Neural cell (in vitro differentiated cells): Measurements from ENCODE around the gene EDIL3. TPM values are rescaled to one million over a fixed set of nuclear protein-coding genes. Genes with fewer than 3 reads are reported as not detected.

Experiments used
- H2AFZ ChIP-seq: fragments of 200-600, 300-800 bp; sonication (generic), shearing (Covaris generic); 2 replicates; pipeline ENCODE4 v1.6.0; 2014; ENCODE audit warnings: low read depth, mild to moderate bottlenecking, antibody characterized with exemption, low read length, moderate library complexity
- H3F3A ChIP-seq: fragments of 200-600 bp; shearing (Covaris generic); 2 replicates; pipeline ENCODE4 v1.6.1; 2016; ENCODE audit warnings: mild to moderate bottlenecking, moderate library complexity, mixed read lengths, antibody characterized with exemption, low read length; ENCODE audit not compliant: insufficient read depth, poor library complexity, severe bottlenecking
- H3K27ac ChIP-seq: fragments of 200-600, 300-800 bp; sonication (generic), shearing (Covaris generic); 2 replicates; pipeline ENCODE4 v1.5.1; 2014; ENCODE audit warnings: mild to moderate bottlenecking, low read length, moderate library complexity
- H3K27me3 ChIP-seq: fragments of 300-800, 200-600 bp; sonication (generic), shearing (Covaris generic); 2 replicates; pipeline ENCODE4 v1.6.0; 2014; ENCODE audit warnings: mild to moderate bottlenecking, low read depth, low read length, moderate library complexity; ENCODE audit not compliant: insufficient read depth
- H3K36me3 ChIP-seq: fragments of 300-800, 200-600 bp; sonication (generic), shearing (Covaris generic); 2 replicates; pipeline ENCODE4 v1.5.1; 2014; ENCODE audit warnings: mild to moderate bottlenecking, antibody characterized with exemption, low read length, moderate library complexity; ENCODE audit not compliant: insufficient read depth
- H3K4me2 ChIP-seq: fragments of 300-800, 200-600 bp; sonication (generic), shearing (Covaris generic); 2 replicates; pipeline ENCODE4 v1.6.0; 2014; ENCODE audit warnings: mild to moderate bottlenecking, low read length
- H3K4me3 ChIP-seq: fragments of 300-800, 200-600 bp; sonication (generic), shearing (Covaris generic); 2 replicates; pipeline ENCODE4 v1.5.1; 2014; ENCODE audit warnings: mild to moderate bottlenecking, low read length, moderate library complexity
- H3K79me2 ChIP-seq: fragments of 200-600 bp; shearing (Covaris generic); replicated peaks from 2 replicates; pipeline ENCODE4 v1.6.0; 2014; ENCODE audit warnings: mild to moderate bottlenecking, low read length, moderate library complexity; ENCODE audit not compliant: insufficient read depth
- H3K9ac ChIP-seq: fragments of 300-800, 200-600 bp; sonication (generic), shearing (Covaris generic); 2 replicates; pipeline ENCODE4 v1.6.1; 2016; ENCODE audit warnings: mild to moderate bottlenecking, low read length, mixed read lengths
- H3K9me2 ChIP-seq: fragments of 200-600 bp; shearing (Covaris generic); 2 replicates; pipeline ENCODE4 v1.6.1; 2016; ENCODE audit warnings: mild to moderate bottlenecking, low read length, mixed read lengths; ENCODE audit not compliant: insufficient read depth
- H3K9me3 ChIP-seq: fragments of 200-600, 300-800 bp; sonication (generic), shearing (Covaris generic); 2 replicates; pipeline ENCODE4 v1.6.1; 2016; ENCODE audit warnings: mild to moderate bottlenecking, mixed run types, low read length, moderate library complexity, mixed read lengths
- H4K20me1 ChIP-seq: fragments of 200-600 bp; shearing (Covaris generic); 2 replicates; pipeline ENCODE4 v1.6.1; 2016; ENCODE audit warnings: mild to moderate bottlenecking, mixed run types; ENCODE audit not compliant: insufficient read depth
- EP300 ChIP-seq: fragments of 450-650 bp; conservative IDR thresholded peaks from 2 replicates; pipeline ENCODE4 v1.6.1; 2014; ENCODE audit warnings: antibody characterized with exemption, mild to moderate bottlenecking, moderate library complexity; ENCODE audit not compliant: poor library complexity, severe bottlenecking
- EZH2 ChIP-seq: fragments of 200-600, 300-800 bp; shearing (Covaris generic), sonication (generic); IDR thresholded peaks from 2 replicates; pipeline ENCODE4 v1.6.1; 2014; ENCODE audit warnings: antibody characterized with exemption, low read length, borderline replicate concordance, mild to moderate bottlenecking; ENCODE audit not compliant: insufficient read depth, poor library complexity, severe bottlenecking
- MXI1 ChIP-seq: fragments of 450-650 bp; conservative IDR thresholded peaks from 2 replicates; pipeline ENCODE4 v1.6.1; 2014; ENCODE audit warnings: antibody characterized with exemption, mild to moderate bottlenecking; ENCODE audit not compliant: poor library complexity, severe bottlenecking
- POLR2AphosphoS5 ChIP-seq: IDR thresholded peaks from 2 replicates; pipeline ENCODE4 v1.6.1; 2012
- RAD21 ChIP-seq: fragments of 450-650 bp; conservative IDR thresholded peaks from 2 replicates; pipeline ENCODE4 v1.6.1; 2014; ENCODE audit warnings: antibody characterized with exemption, mild to moderate bottlenecking, moderate library complexity
- SMC3 ChIP-seq: fragments of 450-650 bp; conservative IDR thresholded peaks from 2 replicates; pipeline ENCODE4 v1.6.1; 2014; ENCODE audit warnings: antibody characterized with exemption, mild to moderate bottlenecking, moderate library complexity; ENCODE audit not compliant: poor library complexity
- TAF1 ChIP-seq: IDR thresholded peaks from 2 replicates; pipeline ENCODE4 v1.6.1; 2012; ENCODE audit warnings: low read depth
- polyA plus RNA-seq: library from polyadenylated mRNA; depleted of rRNA; stranded (reverse); fragments of >200 nt; gene quantifications from 2 replicates; pipeline ENCODE4 v1.2.3, GENCODE V29; 2014
- TF ChIP-seq, protein P1 (sequence below): fragments of 450-650 bp; IDR thresholded peaks from 2 replicates; pipeline ENCODE4 v1.5.1; 2014; ENCODE audit warnings: antibody characterized with exemption, mild to moderate bottlenecking, moderate library complexity; ENCODE audit not compliant: poor library complexity, severe bottlenecking
- TF ChIP-seq, protein P2 (sequence below): IDR thresholded peaks from 2 replicates; pipeline ENCODE4 v1.6.1; 2012; ENCODE audit warnings: borderline replicate concordance

The EDIL3 gene
- polyA plus RNA-seq, 1 donor from 2014 or later: 6.1 TPM

DNA sequence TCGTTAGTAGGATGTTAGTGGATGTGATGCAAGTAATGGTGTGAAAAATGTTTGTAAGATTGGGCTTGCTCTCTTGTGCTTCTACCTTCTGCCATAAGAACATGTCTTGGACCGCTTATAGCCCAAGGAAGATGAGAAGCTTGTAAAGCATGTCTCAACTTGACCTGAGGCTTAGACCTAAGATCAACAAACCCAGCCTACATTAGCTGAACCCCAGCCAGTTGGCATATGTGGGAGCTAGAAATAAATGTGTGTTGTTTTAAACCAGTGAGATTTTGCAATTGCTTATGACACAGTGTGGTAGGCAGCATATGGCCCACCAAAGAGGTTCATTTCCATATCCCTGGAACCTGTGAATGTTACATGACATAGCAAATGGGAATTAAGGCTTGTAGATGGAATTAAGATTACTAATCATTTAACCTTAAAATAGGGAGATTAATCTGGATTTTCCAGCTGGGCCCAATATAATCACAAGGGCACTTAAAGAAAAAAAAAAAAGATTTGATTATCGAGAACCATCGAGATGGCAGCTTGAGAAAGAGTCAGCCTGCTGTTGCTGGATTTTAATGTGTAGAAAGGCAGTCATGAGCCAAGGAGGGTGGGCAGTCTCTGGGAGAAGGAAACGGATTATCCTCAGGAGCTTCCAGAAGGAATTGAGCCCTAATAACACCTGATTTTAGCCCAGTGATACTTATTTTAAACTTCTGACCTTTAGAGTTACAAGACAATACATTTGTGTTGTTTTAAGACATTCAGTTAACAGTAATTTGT, 27.3 kb upstream of the EDIL3 start:
- no peak for TF ChIP-seq EP300
- TF ChIP-seq RAD21: no peak
- TF ChIP-seq EZH2: no peak
- TF ChIP-seq SMC3: no peak
- no peak for TF ChIP-seq POLR2AphosphoS5
- TF ChIP-seq, protein P1, sequence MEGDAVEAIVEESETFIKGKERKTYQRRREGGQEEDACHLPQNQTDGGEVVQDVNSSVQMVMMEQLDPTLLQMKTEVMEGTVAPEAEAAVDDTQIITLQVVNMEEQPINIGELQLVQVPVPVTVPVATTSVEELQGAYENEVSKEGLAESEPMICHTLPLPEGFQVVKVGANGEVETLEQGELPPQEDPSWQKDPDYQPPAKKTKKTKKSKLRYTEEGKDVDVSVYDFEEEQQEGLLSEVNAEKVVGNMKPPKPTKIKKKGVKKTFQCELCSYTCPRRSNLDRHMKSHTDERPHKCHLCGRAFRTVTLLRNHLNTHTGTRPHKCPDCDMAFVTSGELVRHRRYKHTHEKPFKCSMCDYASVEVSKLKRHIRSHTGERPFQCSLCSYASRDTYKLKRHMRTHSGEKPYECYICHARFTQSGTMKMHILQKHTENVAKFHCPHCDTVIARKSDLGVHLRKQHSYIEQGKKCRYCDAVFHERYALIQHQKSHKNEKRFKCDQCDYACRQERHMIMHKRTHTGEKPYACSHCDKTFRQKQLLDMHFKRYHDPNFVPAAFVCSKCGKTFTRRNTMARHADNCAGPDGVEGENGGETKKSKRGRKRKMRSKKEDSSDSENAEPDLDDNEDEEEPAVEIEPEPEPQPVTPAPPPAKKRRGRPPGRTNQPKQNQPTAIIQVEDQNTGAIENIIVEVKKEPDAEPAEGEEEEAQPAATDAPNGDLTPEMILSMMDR: no peak
- TF ChIP-seq, protein P2, sequence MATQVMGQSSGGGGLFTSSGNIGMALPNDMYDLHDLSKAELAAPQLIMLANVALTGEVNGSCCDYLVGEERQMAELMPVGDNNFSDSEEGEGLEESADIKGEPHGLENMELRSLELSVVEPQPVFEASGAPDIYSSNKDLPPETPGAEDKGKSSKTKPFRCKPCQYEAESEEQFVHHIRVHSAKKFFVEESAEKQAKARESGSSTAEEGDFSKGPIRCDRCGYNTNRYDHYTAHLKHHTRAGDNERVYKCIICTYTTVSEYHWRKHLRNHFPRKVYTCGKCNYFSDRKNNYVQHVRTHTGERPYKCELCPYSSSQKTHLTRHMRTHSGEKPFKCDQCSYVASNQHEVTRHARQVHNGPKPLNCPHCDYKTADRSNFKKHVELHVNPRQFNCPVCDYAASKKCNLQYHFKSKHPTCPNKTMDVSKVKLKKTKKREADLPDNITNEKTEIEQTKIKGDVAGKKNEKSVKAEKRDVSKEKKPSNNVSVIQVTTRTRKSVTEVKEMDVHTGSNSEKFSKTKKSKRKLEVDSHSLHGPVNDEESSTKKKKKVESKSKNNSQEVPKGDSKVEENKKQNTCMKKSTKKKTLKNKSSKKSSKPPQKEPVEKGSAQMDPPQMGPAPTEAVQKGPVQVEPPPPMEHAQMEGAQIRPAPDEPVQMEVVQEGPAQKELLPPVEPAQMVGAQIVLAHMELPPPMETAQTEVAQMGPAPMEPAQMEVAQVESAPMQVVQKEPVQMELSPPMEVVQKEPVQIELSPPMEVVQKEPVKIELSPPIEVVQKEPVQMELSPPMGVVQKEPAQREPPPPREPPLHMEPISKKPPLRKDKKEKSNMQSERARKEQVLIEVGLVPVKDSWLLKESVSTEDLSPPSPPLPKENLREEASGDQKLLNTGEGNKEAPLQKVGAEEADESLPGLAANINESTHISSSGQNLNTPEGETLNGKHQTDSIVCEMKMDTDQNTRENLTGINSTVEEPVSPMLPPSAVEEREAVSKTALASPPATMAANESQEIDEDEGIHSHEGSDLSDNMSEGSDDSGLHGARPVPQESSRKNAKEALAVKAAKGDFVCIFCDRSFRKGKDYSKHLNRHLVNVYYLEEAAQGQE: no peak
- no peak for TF ChIP-seq MXI1
- TF ChIP-seq TAF1: no peak
- H4K20me1 ChIP-seq: no peaks in the 10 kb centered on the region
- no peaks in the 10 kb centered on the region for H3F3A ChIP-seq

DNA sequence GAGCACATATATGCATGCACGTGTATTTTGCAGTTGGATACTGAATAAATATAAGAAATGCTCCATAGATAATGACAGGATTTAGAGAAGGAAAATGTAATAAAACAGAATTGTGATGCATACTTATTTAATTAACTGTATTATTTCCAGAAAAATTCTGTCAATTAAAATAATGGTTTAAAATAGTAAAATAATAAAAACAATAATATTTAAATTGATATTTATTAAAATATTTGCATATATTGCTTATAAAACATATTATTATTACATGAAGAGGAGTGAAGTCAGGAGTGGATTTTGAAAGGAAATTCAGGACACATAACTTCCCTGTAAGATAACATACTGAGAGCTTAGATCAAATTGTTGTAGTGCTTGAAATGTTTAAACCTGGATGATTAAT, 21.4 kb upstream of the EDIL3 start:
- no peaks in the 10 kb centered on the region for H3K9me2 ChIP-seq
- no peak overlapping the region for H3K4me2 ChIP-seq
- H3K79me2 ChIP-seq: no peaks in the 10 kb centered on the region
- no peak overlapping the region for H2AFZ ChIP-seq
- H3K9ac ChIP-seq: no peak overlapping the region
- no peaks in the 10 kb centered on the region for H3F3A ChIP-seq
- H3K27me3 ChIP-seq: no peaks in the 10 kb centered on the region
- H3K27ac ChIP-seq: no peak overlapping the region
- no peaks in the 10 kb centered on the region for H3K36me3 ChIP-seq
- no peaks in the 10 kb centered on the region for H4K20me1 ChIP-seq
- no peaks in the 10 kb centered on the region for H3K9me3 ChIP-seq
- TF ChIP-seq EZH2: no peak
- TF ChIP-seq, protein P1: no peak
- TF ChIP-seq SMC3: no peak
- TF ChIP-seq RAD21: no peak
- TF ChIP-seq MXI1: no peak
- TF ChIP-seq TAF1: no peak
- no peak for TF ChIP-seq POLR2AphosphoS5
- TF ChIP-seq, protein P2: no peak
- TF ChIP-seq EP300: no peak
- no peak overlapping the region for H3K4me3 ChIP-seq

More for the DNA sequence above, 27.3 kb upstream of the EDIL3 start:
- H3K9me3 ChIP-seq: no peaks in the 10 kb centered on the region
- no peak overlapping the region for H3K27ac ChIP-seq
- H2AFZ ChIP-seq: no peak overlapping the region
- H3K9me2 ChIP-seq: no peaks in the 10 kb centered on the region
- no peaks in the 10 kb centered on the region for H3K36me3 ChIP-seq
- no peak overlapping the region for H3K9ac ChIP-seq
- H3K79me2 ChIP-seq: no peaks in the 10 kb centered on the region
- H3K27me3 ChIP-seq: no peaks in the 10 kb centered on the region
- no peak overlapping the region for H3K4me3 ChIP-seq
- no peak overlapping the region for H3K4me2 ChIP-seq
